Dermis blood vessel endothelial cell (primary cell): ENCODE measurements around the gene PRKG1. TPM values are rescaled to one million over a fixed set of nuclear protein-coding genes. Genes with fewer than 3 reads are reported as not detected.
A peak's percentile ranks its signal among the peaks of the same experiment; 100 is the strongest.

Experiments used
- DNase-seq: peaks from one replicate; pipeline ENCODE4 v3.0.0; 2010
- total RNA-seq: library from RNA; depleted of rRNA; stranded (reverse); fragments of >200 nt; gene quantifications from 2 replicates; pipeline ENCODE4 v1.2.3, GENCODE V29; 2014

The PRKG1 gene
- total RNA-seq, 1 donor from 2014 or later = 4.1 TPM

DNA sequence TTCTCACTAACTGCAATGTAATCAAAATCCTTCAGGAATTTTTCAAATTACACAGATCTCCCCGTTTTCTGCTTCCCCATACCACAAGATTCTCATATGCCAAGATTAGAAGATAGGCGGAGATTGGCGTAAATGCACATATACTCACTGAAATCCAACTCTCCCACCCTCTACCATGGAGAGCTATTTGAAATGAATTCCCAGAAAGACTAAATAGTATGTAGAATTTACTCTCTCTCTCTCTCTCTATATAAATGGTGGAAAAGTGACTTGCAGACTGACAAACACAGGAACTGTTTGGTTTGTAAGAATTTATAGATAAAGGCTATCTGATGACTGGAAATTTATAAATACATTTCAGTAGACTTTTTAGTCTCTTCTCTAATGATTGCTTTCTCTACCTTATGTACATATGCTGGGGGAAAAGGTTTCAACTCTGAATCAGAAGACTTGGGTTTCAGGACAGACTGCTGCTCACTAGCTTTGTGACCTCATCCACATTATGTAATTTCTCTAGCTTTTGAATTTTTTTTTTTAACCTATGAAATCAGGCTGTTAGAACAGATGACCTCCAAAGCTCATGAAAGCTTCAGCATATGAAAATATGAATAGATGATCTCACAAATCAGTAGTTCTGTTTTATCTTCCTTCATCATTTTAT lies 692.9 kb downstream of the PRKG1 start:
- no peak for DNase-seq

DNA sequence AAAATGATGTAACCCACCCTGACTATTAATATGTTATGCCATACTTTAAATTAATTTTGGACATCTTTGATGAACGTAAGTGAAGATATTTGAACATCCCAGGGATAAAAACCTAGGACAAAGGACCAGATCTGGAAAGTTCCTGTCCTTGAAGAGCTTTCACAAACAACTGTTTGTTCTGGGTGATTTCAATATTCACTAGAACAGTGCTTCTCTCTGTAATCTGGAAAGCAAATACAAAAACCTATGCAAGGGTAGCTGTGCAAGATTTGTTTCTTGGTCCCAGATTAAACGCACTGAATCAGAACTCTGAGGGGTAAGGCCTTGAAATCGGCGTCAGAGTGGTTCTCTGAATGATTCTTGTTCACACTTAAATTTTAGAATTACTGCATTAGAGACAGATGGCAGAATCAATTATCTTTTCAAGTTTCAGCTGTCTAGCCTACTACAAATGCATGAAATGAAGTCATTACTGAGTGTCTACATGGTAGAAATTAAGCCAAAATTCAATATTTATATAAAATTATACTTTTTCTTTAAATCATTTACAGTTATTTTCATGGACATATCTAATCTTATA lies 694.7 kb downstream of the PRKG1 start:
- no peak for DNase-seq

DNA sequence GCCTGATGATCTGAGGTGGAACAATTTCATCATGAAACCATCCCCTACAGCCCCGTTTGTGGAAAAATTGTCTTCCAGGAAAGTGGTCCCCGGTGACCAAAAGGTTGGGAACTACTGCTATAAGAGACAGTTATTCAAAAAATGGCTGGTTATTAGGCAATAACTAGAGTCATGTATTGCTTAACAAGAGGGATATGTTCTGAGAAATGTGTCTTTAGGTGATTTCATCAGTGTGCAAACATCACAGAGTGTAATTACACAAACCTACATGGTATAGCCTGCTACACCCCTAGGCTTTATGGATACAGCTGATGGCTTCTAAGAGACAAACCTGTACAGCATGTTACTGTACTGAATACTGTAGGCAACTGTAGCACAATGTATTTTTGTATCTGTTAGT lies 696.4 kb downstream of the PRKG1 start:
- DNase-seq = no peak

GRCh38 chr10:51772387-51772786 lies 698.1 kb downstream of the PRKG1 start:
- no peak for DNase-seq

GRCh38 chr10:51773681-51774080 lies 699.4 kb downstream of the PRKG1 start:
- no peak for DNase-seq

GRCh38 chr10:51783941-51784340 lies 709.7 kb downstream of the PRKG1 start:
- DNase-seq = no peak

DNA sequence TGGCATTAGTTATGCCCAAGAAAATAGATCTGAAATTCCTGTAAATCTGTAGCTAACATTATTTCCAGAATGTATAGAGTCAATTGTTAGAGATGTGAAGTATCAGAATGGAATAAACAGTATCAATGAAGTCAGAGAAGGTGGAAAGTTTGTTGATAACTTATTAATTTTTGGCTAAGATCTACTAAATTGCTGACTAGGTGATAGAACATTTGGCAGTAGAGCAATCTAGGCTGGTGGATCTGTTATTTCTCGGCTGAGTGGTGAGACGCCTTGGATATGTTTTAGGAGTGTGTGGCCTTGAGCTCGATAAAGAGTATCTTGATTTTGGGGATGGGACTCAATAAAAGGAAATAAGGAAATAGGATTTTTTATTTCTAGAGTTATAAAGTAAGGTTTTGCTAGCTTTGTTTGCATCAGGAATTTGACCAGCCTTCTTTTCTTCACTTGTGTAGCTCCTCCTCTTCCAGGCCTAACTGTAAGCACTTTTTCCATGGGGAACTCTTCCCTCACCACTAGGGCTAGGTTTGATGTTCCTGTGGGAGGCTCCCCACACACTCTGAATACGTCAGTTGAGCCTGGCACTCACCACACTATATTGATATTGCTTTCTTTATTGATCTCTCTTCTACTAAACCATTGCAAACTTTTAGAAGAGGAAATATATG lies 711.9 kb downstream of the PRKG1 start:
- no peak for DNase-seq

GRCh38 chr10:51786684-51787035 lies 712.4 kb downstream of the PRKG1 start:
- no peak for DNase-seq

DNA sequence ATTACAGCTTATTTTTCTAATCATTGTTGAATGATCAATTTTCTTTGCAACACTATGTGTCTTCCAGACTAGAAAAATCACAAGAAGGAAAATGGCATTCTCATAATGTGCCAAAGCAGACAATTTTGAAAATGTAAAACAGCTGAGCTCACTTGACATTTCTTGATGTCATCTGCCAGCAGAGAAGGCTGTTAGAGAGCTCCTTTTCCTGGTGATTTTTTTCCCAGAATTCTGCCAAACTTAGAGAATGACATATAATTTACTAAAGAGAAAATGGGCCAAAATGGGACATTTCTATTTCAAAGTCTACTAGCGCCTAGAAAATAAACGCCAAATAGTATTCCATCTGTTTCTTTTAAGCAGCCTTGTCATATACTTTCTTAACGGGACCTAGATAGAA lies 714.0 kb downstream of the PRKG1 start:
- no peak for DNase-seq

DNA sequence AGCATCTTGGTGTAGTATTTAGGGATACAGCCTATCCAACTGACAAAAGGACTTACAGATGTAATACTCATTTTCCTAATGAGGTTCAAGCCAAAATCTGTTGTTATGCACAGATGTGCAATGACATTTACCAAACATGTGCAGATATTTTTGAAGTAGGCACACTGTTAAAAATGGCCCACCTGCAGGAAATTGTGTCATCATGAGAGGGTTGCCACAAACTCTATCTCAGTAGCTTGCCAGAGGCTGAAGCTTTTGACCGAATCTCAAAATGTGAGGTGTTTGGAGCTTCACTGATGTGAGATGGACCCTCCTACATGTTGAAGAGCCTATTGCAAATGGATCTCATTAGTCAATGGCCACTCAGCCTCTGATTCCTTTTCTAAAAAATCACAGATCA lies 714.8 kb downstream of the PRKG1 start:
- no peak for DNase-seq

DNA sequence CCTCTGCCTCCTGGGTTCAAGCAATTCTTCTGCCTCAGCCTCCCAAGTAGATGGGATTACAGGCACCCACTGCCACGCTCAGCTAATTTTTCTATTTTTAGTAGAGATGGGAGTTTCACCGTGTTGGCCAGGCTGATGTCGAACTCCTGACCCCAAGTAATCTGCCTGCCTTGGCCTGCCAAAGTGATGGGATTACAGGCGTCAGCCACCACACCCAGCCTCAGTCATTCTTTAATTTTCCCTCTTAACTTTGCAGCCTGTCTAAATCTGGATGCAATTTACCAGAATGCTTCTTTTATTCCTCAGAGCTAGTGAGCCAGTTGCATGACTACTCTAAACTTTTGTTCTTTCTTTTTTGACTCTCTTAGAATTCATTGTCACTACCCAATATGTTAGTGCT lies 715.6 kb downstream of the PRKG1 start:
- no peak for DNase-seq

- no peak for DNase-seq
Measured at GRCh38 chr10:51792678-51793077, 718.4 kb downstream of the PRKG1 start.

DNA sequence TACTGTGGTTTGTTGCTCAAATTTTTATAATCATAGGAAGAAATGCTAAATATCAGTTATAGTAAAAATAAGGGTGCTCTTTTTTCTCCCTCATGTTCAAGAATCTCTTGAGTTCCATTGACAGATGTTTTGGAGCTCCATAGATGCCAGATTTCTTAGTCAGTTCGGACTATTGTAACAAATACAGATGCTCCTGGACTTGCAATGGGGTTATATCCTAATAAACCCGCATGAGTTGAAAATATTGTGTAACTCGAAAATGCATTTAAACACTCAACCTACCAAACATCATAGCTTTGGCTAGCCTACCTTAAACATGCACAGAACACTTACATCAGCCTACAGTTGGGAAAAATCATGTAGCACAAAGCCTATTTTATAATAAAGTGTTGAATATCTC lies 725.8 kb downstream of the PRKG1 start:
- no peak for DNase-seq

- no peak for DNase-seq
Measured at GRCh38 chr10:51800725-51801424, 726.6 kb downstream of the PRKG1 start.

DNA sequence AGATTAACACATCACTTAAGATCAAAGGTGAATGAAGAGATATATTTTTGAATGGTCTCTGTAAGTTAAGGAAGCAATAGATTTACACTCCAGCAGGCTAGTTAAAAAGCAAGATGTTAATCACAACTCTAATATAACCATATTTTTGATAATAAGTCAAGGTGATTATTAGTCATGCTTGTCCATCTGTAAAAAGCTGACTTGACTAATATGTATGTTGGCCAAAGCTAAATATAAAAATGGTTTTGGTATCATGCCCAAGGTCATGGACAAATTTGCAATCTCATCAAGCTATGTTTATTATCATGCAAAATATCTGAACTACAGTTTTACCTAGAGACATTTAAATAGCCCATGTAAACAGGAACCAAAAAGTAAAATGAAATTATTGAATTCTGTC lies 727.7 kb downstream of the PRKG1 start:
- DNase-seq = no peak

GRCh38 chr10:51804866-51805265 lies 730.6 kb downstream of the PRKG1 start:
- DNase-seq = no peak

- DNase-seq = no peak
Measured at GRCh38 chr10:51806079-51806835, 732.0 kb downstream of the PRKG1 start.

- no peak for DNase-seq
Measured at GRCh38 chr10:51808187-51808586, 733.9 kb downstream of the PRKG1 start.

GRCh38 chr10:51815723-51816122 lies 741.4 kb downstream of the PRKG1 start:
- DNase-seq = no peak

- DNase-seq = no peak
Measured at GRCh38 chr10:51821045-51821444, 746.8 kb downstream of the PRKG1 start.

GRCh38 chr10:51821745-51822144 lies 747.5 kb downstream of the PRKG1 start:
- no peak for DNase-seq

DNA sequence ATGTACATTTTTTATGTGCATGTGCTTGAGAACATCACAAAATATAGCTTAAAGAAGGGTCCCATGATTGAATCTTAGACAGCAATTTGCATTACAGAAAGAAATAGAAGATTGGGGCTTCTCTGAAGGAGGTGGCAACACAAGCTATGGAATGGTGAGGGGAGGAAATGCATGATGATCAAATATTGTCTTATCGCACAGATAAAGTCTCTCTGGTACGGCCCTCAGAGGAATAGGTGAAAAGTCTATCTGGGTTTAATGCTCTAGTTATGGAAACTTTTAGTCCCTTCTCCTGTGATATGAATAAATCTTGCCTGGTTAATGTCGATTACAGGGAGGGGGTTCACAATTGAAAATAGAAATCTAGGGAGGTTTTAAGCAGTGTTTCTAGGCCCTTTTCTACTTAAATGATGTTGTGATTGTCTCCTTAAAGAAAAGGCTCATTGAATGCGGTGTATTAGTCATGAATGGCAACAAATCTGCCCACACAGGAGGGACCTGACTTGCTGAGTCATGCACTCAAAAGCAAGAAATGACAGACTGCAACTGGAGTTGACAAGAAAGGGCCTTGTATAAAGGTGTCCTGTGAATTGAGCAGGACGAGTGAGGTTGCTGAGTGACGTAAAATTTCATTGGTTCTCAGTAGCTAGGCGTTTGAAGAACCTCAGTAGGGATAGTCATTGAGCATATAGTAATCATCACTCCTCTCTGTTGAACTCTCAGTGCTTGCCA lies 758.5 kb downstream of the PRKG1 start:
- DNase-seq = peak; percentile 6
